HG03159 (cell line): ENCODE data around the gene FAT2.
"Not testable (repeated sequence)": the region's sequence is repeated elsewhere in the genome, so short reads cannot be mapped to it uniquely, and the experiment has no call there.

Experiments
- ATAC-seq: cut with Tn5 transposase; IDR thresholded peaks from one replicate; pipeline ENCODE4 v1.9.1; 2021; ENCODE audit warnings: mild to moderate bottlenecking, moderate library complexity; ENCODE audit not compliant: unreplicated experiment

The FAT2 gene

DNA sequence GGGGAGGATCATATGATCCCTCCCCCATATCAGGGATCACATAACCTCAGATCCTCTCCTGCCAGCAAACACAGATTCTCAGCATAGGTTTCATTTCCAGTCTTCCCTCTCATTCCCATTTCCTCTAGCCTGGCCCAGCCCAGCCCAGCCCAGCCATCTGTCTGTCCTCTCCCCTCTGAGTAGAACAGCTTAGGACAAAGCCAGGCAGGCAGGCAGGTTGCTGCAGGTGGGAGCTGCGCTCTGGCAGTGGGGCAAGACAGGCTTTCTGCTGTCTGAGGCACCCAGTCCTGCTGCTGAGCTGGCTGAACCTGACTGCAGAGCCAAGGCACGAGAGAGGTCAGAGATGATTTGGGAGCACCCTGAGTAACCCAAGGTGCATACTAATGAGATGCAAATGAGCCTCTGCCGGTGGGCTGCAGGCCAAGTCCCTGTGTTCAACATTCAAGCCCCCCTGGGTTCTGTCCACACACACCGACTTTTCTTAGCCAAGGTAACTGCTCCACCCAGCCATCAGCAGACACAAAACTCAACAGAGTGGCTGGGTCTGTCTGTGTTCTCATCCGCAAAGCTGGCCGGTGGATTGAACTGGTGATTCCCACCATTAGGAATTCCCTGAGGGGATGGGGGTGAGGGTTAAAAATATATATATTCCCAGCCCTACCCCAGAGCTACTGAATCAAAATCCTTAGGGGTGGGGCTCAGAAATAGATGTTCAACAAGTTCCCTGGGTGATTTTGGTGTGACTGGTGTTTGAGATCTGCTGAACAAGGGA lies 9.1 kb downstream of the FAT2 start:
- no peak for ATAC-seq

DNA sequence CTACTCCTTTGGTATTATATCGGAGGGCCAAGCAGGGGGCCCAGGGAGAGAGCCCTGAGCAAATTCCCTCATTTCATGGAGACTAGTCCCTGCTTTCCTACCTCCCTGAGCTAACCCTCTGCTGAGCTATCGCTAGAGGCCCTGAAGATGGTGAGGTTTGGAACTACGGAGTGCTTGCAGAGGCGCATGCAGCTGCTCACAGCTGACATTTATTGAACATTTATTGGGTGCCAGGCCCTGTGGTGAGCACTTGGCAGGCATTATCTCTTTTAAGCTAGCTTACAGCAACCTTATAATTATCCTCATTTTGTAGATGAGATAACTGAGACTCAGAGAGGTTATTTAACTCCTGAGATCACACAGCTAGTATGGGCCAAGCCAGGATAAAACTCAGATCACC lies 9.8 kb downstream of the FAT2 start:
- no peak for ATAC-seq

DNA sequence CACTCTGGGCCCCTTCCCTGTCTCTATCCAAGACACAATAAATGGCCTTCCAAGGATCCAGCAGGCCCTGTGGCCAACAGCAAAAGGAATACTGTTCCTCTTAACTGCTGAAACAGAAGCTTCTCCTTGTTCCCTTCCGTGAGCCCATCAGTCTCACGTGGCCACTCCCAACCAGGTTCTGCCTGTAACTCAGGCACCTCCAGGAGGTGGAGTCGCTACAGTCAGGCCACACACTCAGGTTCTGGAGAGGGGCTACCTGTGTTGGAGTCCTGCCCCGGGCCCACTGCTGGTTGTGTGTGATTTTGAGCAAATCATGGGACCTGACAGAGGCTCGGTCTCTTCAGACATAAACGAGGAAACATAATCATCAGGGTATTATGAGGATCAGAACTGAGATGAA lies 10.3 kb downstream of the FAT2 start:
- ATAC-seq, result no peak

DNA sequence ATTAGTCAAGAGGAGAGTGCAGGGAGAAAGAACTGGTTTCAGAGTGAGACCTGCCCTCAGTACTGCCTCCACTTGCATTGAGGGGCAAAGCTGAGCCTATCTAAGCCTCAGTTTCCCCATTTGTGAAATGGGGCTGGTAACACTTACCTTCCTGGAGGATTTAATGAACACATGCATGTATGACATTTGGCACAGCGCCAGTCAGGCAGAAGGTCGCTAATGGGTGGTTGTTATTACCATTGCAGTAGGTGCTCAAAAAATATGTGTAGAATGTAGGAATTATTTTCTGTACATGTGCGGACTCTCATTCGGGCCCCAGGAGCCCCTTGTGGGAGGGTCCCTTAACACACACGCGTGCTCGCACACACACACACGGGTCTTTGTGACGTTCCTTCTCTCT lies 10.9 kb downstream of the FAT2 start:
- no peak for ATAC-seq

DNA sequence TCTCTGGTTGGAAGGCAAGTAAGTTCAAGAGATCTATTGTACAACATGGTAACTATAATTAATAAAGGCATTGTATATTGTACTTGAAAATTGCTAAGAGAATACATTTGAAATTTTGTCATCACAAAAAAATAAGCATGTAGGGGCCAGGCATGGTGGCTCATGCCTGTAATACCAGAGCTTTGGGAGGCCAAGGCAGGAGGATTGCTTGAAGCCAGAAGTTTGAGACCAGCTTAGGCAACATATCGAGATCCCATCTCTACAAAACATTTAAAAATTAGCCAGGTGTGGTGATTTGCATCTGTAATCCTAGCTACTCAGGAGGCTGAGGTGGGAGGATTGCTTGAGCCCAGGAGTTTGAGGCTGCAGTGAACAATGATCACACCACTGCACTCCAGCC lies 12.0 kb downstream of the FAT2 start:
- not testable (repeated sequence) for ATAC-seq

DNA sequence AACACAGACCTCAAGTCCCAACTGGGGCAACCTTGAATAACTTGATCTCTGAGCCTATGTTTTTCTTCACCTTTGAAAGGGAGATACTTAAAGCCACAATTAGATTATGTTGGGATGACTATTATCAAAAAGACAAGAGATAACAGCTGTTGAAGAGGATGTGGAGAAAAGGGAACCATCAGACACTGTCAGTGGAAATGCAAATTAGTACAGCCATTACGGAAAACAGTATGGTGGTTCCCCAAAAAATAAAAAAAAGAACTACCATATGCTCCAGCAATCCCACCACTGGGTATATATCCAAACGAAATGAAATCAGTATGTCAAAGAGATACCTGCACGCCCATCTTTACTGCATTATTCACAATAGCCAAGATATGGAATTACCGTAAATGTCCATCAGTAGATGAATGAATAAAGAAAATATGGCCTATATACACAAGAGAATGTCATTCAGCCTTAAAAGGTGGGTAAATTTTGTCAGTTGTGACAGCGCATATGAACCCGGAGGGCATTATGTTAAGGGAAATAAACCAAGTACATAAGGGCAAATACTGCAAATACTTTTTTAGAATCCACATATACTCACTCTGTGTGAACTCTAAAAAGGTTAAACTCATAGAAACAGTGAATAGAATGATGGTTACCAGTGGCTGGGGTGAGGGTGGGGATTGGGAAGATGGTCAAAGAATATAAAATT lies 12.7 kb downstream of the FAT2 start:
- ATAC-seq, result no peak

DNA sequence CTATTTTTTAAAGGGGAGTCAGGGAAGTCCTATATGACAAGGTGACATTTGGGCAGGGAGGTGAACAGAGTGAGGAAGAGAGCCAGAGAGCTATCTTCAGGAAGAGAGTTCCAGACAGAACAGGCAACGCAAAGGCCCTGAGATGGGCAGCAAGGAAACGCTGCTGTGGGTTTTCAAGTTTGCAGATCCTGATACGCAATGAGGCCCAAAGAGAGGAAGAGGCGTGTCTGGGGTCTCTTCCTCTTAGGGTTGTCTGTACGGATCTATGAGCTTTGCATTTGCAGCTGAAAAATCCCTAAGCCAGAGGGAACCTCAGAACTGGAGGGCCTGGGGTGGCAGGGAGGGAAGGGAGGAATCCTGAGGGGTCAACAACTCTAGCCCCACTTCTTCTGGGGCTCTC lies 13.6 kb downstream of the FAT2 start:
- ATAC-seq, result no peak

DNA sequence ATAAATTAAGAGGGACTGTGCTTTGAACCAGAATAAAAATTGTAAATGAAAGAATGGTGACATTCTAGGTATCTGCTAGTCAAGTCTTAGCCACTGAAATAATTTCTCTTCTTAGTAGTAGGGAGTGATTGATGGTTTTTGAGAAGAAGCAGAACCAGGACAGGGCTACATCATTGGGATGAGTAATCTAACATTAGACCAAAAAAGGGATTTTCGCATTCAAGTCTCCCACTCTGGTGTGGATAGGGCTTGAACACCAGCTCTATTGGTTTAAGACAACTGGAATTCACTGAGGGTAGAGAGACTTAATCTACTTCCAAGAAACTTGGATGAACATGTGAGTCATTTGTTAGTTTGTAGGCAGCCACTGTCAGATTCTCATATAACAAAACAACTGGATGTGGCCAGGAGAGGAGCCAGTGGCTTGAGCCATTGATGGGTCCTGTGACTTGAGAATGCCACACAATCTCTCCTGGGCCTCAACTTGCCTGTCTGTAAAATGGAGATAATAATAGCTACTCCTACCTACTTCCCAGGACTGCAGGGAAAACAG lies 16.6 kb downstream of the FAT2 start:
- ATAC-seq, result no peak

DNA sequence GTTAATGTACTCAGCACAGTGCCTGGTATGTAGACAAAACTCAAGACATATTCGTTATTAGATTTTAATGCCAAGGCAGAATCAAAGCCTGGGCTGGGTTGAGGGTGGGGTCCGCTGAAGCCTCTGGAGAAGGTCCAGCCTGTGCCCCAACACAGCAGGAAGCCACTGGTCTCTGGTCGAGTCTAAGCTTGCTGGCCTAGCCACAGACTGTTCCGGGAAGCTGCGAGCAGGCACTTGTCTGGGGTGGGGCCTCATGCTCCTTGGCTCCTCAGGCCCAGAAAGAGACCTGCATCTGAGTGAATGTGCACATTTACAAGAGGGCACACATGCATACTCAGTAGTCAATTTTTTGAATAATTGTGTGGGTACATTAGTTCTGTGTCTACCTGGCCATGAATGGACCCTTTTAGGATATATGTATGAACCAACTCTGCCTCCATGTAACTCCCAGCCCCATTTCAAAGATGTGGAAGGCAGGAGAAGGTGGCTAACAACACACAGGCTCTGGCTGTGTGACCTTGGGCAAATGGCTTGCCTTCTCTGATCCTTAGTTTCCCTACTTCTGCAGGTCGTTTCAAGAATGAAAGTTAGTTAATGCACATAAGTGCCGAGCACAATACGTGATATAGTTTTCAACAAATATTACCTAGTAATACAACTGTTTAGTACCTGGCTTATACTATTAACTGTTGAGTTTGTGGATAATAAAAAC lies 18.3 kb downstream of the FAT2 start:
- no peak for ATAC-seq

DNA sequence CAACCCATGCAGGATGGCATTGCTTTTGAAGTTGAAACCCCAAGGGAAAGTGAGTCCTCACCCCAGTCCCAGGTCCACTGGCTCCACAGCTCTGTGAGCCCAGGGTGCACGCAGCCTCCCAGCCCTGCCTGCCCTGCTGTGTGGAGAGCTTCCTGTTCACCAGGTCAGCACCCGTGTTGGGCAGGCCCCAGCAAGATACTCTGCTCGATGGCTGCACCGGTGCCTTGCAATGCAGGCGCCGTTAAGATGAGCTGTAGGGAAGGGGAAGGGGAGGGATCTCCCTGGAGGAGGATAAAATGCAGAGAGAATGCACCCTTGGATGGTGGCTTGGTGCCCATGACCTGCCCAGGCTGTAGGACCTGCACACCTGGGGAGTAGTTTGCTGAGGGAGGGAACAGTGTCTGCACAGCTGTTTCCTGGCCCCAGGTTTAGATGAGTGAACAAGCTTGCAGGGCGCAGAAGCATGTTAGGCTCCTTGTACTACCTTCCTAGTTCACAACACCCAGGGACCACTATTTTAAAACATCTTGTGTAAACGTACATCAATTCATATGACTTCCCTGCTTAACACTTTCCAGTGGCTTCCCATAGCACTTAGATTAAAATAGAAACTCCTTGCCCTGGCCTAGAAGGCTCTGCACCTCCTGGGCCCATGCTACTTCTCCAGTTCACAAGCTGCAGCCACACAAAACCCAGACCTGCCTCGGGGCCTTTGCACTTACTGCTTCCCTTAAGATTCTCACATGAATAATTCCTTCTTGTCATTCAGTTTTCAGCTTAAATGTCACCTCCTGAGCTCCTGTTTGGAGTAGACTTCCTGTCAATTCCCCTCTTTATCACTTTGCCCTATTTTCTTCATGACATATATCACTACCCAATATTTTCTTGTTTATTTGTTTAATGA lies 19.6 kb downstream of the FAT2 start:
- ATAC-seq, result no peak

DNA sequence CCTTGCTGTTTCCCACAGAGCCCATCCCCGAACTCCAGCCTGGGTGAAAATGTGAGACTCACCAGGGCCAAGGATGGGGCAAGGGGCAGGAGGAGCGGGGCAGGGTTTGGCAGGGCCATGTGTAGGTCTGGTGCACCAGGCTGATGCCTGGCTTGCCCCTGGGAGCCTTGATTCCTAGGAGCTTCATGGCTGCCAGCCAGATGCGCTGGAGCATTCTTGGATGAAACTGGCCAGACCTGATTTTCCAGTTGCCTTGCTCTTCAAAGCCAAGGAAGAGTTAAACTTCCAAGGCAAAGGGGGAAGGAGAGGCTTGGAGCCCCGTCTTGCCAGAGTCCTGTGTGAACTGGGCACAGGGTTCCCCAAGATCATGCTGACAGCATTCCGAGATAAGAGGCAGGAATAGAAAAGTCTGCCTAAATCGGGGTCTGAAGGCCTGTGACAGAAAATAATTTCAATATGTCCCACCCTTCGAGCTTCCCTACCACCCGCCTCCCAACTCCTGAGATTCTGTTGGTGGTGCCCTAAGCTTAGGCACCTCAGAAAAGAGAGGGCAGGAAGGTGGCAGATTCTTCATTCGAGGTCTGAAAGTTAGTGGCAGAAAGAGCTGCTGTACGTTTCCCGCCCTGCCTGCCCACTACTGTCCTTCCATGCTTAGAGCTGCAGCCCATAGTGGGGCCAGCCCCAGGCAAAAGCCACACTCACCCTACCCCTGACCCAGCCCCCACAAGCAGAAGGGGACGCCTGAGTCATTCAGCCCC lies 20.4 kb downstream of the FAT2 start:
- no peak for ATAC-seq

DNA sequence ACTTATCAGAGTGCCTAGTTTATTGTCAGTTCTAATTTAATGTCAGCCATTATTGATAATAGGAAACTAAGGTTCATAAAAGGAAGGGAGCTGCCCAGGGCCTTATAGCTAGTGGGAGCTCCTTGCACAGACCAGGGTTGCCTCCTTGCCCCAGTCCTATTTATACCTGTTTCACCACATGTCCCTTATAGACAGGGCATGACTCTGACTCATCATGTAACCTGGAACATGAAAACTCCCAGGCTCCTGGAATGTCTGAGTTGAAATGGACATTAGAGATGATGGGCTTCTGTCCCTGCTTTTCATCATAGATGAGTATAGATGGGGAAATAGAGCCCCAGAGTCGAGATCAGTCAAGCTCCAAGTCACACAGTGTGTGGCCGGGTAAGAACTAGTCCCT lies 21.1 kb downstream of the FAT2 start:
- ATAC-seq, result no peak

DNA sequence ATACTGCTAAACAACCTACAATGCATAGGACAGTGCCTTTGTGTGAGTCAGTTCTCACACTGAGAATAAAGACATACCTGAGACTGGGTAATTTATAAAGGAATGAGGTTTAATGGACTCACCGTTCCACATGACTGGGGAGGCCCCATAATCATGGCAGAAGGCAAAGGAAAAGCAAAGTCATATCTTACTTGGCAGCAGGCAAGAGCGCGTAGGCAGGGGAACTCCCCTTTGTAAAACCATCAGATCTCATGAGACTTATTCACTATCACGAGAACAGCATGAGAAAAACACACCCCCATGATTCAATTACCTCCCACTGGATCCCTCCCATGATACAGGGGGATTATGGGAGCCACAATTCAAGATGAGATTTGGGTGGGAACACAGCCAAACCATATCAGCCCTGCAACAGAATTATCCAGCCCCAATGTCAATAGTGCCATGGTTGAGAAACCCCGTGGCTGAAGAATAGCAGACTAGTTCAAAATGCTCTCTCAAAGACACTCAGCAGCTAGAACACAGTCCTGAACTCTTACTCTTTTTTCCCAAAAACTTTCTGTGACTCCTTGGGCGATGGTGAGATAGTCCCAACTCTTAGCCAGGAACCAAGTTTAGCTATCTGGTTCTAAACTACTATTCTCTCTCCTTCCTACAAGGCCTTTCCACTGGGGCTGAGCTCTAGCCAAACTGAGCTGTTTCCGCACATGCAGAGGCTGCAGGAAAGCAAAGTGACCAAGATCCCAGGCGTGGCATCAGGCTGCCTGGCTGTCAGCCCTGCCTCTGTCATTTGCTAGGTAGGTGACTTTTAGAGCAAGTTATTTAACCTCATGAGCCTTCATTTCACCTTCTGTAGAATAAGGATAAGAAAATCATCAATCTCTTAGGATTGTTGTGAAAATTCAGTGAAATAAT lies 21.7 kb downstream of the FAT2 start:
- no peak for ATAC-seq

DNA sequence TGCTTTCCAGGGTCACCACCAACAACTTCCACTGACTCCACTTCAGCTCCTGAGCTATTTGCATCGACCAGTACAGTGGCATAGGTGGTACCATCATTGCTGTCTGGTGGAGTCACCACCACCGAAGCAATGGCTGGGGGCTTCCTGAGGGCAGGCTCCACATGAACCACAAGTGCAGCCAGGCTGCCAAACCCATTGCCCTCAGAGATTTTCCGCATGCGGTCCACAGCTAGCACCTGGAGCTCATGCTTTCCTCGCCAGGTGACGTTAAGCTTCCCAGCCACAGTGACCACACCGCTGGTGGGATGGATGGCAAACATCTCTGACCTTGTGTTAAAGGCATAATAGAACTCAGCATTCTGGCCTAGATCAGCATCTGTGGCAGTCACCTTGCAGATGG lies 23.1 kb downstream of the FAT2 start:
- no peak for ATAC-seq

DNA sequence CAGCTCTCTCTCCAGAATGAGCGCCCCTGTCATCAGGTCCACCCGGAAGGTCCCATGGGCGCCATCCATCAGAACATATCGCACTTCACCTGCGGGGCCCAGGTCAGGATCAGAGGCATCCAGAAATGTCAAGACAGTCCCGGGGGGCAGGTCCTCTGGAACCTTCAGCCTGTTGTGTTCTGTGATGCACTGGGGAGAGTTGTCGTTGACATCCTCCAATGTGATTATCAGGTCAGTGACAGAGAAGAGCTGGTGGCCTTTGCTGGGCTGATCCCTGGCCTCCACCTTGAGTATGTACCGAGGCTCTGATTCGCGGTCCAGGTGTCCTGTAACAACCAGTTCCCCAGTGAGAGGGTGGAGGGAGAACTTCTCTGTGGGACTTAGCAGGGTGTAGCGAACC lies 25.2 kb downstream of the FAT2 start:
- no peak for ATAC-seq

DNA sequence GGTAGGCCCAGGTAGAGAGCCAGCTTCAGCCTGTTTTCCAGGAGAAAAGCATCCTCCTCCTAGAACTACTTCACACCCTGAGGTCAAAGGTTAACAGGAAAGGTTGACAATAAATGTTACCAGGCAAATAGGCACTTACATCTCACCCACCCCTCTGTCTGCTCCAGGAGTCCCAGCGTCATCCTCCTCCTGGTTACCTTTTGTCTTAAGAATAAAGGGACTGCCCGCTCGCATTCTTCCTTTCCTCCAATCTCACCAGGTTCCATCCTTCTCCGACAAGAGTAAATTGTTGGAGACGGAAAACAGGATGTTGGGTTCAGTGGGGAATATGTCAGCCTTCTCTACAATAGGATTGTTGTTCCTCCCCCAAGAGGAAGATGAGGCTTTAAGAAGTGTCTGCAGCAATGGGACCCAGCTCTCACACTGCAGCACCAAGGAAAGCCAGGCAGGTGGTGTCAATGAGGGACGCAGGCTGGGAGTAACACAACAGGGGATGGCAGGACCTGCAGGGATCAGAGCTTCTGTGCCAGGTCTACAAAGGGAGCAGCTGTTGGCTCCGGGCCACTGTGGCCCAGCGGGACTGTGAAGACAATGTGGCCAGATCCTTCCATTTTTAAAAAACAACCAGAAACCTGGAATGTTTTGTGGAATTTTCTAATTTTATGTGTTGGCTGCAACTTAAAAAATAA lies 29.0 kb downstream of the FAT2 start:
- no peak for ATAC-seq

DNA sequence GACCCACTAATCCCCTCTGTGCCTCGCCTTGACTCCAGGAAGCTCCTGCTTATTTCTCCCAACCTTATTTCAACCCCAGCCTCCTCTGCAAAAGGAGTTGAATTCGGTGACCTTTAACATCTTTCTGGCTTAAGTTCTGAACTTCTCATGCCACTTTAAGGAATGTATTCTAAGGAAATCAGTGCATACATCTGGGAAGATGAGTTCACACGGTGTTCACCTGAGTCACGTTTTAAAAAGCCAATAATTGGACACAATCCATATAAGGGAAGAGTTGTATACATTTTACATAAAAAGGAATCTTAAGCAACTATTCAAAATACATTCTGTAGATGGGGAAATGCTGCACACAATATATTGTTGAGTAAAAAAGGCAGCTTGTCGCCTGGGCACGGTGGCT lies 33.2 kb downstream of the FAT2 start:
- no peak for ATAC-seq

DNA sequence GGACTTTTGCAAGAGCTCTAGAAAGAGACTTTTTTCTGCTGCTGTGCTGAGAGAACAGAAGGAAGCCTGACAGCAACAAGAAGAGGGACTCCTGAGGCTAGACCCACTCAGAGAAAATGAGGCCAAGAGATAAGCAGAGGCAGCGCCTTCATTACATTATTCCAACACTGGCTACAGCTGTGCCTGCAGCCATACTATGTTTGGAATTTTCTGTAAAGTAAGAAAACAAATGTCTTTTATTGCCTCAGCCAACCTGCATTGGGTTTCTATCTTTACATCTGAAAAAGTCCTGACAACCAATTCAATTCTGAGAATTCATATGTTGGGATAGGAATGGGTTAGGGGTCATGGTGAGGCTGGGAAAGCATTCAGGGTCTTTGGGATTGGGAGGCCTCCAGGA lies 33.7 kb downstream of the FAT2 start:
- no peak for ATAC-seq
